Upper lobe of right lung (tissue), 1 donor: ENCODE data around the gene LTBP2. TPM values are rescaled to one million over a fixed set of nuclear protein-coding genes. Genes with fewer than 3 reads are reported as not detected.

Experiments used
- ATAC-seq: fragments of 200-7000 bp; cut with Tn5 transposase; one replicate; pipeline ENCODE4 v1.9.1; 2020; ENCODE audit warnings: mild to moderate bottlenecking, moderate library complexity
- DNase-seq: peaks from one replicate; pipeline ENCODE4 v3.0.0-alpha.2; 2020
- H3K27ac ChIP-seq: fragments of 200-600 bp; one replicate; pipeline ENCODE4 v1.8.0; 2022
- H3K27me3 ChIP-seq: fragments of 200-600 bp; one replicate; pipeline ENCODE4 v1.8.0; 2022; ENCODE audit warnings: mild to moderate bottlenecking
- H3K36me3 ChIP-seq: fragments of 200-600 bp; one replicate; pipeline ENCODE4 v1.8.0; 2022
- H3K4me1 ChIP-seq: fragments of 200-600 bp; one replicate; pipeline ENCODE4 v1.8.0; 2022
- H3K4me3 ChIP-seq: fragments of 200-600 bp; one replicate; pipeline ENCODE4 v1.8.0; 2022; ENCODE audit warnings: mild to moderate bottlenecking
- H3K9me3 ChIP-seq: fragments of 200-600 bp; one replicate; pipeline ENCODE4 v1.8.0; 2022
- intact Hi-C: fragments of 100-400 bp; cut with DNase I; formaldehyde crosslinking; loops from one replicate; pipeline ENCODE4 v1.11.0; 2022
- total RNA-seq: library from RNA; stranded (reverse); fragmentation: NEBNext Ultra II Directional; extraction: Animal tissue kit (Norgen Biotek cat#: 25700); gene quantifications from one replicate; pipeline ENCODE4 v1.2.1, GENCODE V29; 2021
- TF ChIP-seq, protein P1 (sequence below): fragments of 200-600 bp; IDR thresholded peaks from one replicate; pipeline ENCODE4 v1.8.0; 2022; ENCODE audit warnings: antibody characterized with exemption
- donor health status: DM: no; HTN: yes; CAD: no; lungs with severe emphysema.

Gene LTBP2
- total RNA-seq, 1 donor from 2014 or later: 117 TPM

DNA sequence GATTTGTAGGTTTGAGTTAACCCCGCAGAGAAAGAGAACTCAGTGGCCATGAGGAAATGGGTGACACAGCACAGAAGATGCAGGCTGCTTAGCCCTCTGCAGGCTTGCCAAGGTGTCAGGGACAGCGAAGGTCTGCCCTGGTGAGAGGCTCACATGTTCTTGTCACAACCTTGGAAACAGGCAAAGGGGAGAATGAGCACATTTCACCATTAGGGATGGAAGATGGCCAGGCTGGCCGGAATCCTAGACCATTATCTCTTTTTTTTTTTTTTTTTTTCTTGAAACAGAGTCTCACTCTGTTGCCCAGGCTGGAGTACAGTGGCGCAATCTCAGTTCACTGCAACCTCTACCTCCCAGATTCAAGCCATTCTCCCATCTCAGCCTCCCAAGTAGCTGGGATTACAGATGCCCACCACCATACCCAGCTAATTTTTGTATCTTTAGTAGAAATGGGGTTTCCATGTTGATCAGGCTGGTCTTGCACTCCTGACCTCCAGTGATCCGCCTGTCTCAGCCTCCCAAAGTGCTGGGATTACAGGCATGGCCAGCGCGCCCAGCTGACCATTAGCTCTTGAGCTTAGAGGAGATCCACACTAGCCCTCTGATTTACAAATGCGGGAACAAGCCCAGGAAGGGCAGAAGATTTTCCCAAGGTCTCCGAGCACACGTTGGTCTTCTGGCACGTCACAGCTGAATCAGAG lies 34.6 kb downstream of the LTBP2 start:
- Histone ChIP-seq H3K9me3 (no peaks in the 10 kb centered on the region), H3K4me3 (no peak overlapping the region), H3K27ac (peak overlapping the region; percentile 61), H3K27me3 (no peaks in the 10 kb centered on the region), H3K36me3 (no peaks in the 10 kb centered on the region), H3K4me1 (peaks cover 37% of the 10 kb centered on the region)
- TF ChIP-seq, protein P1, sequence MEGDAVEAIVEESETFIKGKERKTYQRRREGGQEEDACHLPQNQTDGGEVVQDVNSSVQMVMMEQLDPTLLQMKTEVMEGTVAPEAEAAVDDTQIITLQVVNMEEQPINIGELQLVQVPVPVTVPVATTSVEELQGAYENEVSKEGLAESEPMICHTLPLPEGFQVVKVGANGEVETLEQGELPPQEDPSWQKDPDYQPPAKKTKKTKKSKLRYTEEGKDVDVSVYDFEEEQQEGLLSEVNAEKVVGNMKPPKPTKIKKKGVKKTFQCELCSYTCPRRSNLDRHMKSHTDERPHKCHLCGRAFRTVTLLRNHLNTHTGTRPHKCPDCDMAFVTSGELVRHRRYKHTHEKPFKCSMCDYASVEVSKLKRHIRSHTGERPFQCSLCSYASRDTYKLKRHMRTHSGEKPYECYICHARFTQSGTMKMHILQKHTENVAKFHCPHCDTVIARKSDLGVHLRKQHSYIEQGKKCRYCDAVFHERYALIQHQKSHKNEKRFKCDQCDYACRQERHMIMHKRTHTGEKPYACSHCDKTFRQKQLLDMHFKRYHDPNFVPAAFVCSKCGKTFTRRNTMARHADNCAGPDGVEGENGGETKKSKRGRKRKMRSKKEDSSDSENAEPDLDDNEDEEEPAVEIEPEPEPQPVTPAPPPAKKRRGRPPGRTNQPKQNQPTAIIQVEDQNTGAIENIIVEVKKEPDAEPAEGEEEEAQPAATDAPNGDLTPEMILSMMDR: no peak
- DNase-seq: no peak
- intact Hi-C loops: no loop called here
- no peak for ATAC-seq

DNA sequence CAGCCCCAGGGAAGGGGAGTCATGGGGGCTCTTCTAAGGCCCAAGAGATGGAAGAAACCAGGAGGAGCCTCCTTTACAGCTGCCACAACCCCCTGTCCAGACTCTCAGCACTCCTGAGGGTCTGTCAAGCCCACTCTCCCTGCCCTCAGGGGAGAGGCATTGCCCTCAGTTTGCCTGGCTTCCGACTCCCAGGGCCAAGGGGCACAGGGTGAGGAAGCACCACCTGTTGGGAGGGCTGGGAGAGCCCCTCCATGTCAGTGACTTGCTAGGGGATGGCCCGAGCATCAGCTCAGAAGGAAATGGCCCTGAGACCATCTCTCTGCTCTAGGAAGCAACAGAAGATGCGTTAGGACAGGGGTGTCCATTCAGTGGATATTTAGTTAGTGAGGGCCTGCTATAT lies 36.1 kb downstream of the LTBP2 start:
- no peak for DNase-seq
- H3K4me1 ChIP-seq: peaks cover 42% of the 10 kb centered on the region
- no peaks in the 10 kb centered on the region for H3K9me3 ChIP-seq
- no peaks in the 10 kb centered on the region for H3K36me3 ChIP-seq
- H3K27ac ChIP-seq: peak overlapping the region; percentile 61
- H3K4me3 ChIP-seq: no peak overlapping the region
- intact Hi-C loops: no loop called here
- ATAC-seq: no peak
- TF ChIP-seq, protein P1: no peak
- no peaks in the 10 kb centered on the region for H3K27me3 ChIP-seq

DNA sequence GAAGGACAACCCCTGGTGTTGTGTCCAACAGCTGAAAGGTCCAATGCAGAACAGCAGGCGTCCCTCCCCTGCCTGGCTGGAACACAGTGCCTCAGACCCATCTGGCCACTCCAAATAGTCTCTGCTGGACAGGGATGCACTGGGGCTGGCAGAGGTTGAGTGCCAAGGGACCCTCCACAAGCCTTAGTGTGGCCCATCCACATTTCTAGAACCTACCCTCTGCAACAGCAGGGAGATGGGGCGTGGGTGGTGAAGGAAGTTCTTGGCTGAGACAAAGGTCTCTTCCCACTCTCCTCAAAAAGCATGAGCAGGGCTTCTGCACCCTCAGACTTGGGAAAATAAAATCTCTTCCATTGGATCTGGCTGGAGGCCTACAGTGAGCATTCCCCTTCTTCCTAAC lies 36.5 kb downstream of the LTBP2 start:
- Histone ChIP-seq H3K27me3 (no peaks in the 10 kb centered on the region), H3K4me3 (no peak overlapping the region), H3K27ac (peak overlapping the region; percentile 61), H3K9me3 (no peaks in the 10 kb centered on the region), H3K36me3 (no peaks in the 10 kb centered on the region), H3K4me1 (peaks cover 46% of the 10 kb centered on the region)
- TF ChIP-seq, protein P1: no peak
- ATAC-seq (no peak), DNase-seq (no peak)
- intact Hi-C loops: no loop called here

DNA sequence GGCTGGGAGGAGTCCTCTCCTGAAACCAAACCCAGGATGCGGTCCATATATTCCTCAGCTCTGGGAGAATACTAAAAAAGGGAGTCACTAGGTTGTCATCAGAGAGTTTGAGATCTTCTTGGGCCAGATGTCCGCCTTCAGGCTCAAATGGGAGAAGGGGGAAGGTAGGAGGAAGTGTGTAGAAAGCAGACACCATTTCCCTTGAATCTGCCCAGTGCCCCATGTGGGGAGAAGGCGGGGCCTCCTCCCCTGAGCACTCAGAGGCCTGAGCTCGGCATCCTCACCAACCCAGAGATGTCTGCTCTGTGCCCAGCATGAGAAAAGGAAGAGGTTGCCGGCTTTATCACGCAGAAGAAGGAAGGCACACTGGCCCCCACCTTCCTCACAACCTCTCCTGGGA lies 37.3 kb downstream of the LTBP2 start:
- intact Hi-C loops: no loop called here
- TF ChIP-seq, protein P1: no peak
- Histone ChIP-seq H3K4me1 (peaks cover 54% of the 10 kb centered on the region), H3K36me3 (no peaks in the 10 kb centered on the region), H3K27ac (peak overlapping the region; percentile 61), H3K4me3 (no peak overlapping the region), H3K27me3 (no peaks in the 10 kb centered on the region), H3K9me3 (no peaks in the 10 kb centered on the region)
- no peak for DNase-seq
- ATAC-seq: peak; percentile 12

DNA sequence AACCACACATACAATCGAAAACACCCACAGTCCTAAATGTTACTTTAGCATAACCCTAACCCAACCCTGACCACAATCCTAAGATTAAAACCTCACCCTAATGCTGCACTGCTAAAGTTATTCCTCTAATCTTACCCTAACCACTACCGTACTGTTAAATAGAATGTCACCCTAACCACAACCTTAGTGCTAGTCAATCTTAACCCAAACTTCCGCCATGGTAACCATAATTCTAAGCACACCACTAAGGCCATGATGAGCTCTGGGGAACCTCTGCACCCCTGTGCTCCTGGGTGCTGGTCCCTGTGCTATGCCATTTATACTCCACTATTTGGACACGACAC lies 38.0 kb downstream of the LTBP2 start:
- DNase-seq (no peak), ATAC-seq (peak; percentile 5)
- intact Hi-C loops: no loop called here
- no peak overlapping the region for H3K4me3 ChIP-seq
- TF ChIP-seq, protein P1: no peak
- no peaks in the 10 kb centered on the region for H3K36me3 ChIP-seq
- H3K27me3 ChIP-seq: no peaks in the 10 kb centered on the region
- H3K9me3 ChIP-seq: no peaks in the 10 kb centered on the region
- H3K27ac ChIP-seq: no peak overlapping the region
- peaks cover 60% of the 10 kb centered on the region for H3K4me1 ChIP-seq
